Measurements from ENCODE around the gene HNF1A. TPM values are rescaled to one million over a fixed set of nuclear protein-coding genes. Genes with fewer than 3 reads are reported as not detected.

HNF1A gene
- total and polyA plus RNA-seq, 9 of the 15 experiments (the other 6 are each of a cell fraction or from before 2014, with no cell fraction given), result not detected

GRCh38 chr12:120950807-120951206 lies 27.5 kb upstream of the HNF1A start (continued):
- no peak for TF ChIP-seq MEF2A (IDR thresholded peaks at IDR 0.05; ENCODE audit: control insufficient read depth, low read depth, low read length)
- no peak for TF ChIP-seq TCF7 (IDR thresholded peaks at IDR 0.05; ENCODE audit: borderline replicate concordance)

GRCh38 chr12:120955232-120955631 lies 23.1 kb upstream of the HNF1A start:
- in situ Hi-C loops (cut with MboI), result no loop called here
- FAIRE-seq (no peak), ATAC-seq (peak; percentile 67), DNase-seq (ENCODE audit: extremely low read depth in 1 of 4, low spot score in 3 of 4) (peak in 1 of 4 experiments; percentile 11)
- Histone ChIP-seq H3K79me2 (ENCODE audit: control insufficient read depth, insufficient read depth, low read length) (no peaks in the 10 kb centered on the region), H3K9me3 (replicated peaks; ENCODE audit: control insufficient read depth, insufficient read depth, low read depth, low read length) (no peaks in the 10 kb centered on the region), H3K4me2 (ENCODE audit: insufficient read depth, low read length) (no peak overlapping the region), H3K27ac (ENCODE audit: extremely low read depth, low read depth, low read length) (no peak overlapping the region), H4K20me1 (replicated peaks; ENCODE audit: control insufficient read depth, insufficient read depth, low read length) (no peaks in the 10 kb centered on the region), H2AFZ (ENCODE audit: low read depth, low read length) (no peak overlapping the region), H3K4me1 (replicated peaks in 1 of 2; ENCODE audit: control insufficient read depth in 2 of 2, insufficient read depth in 2 of 2, low read length in 2 of 2) (peaks cover 11 to 14% of the 10 kb centered on the region in 2 experiments; a peak in 4 of 5 replicates), H3K36me3 (ENCODE audit: control insufficient read depth, insufficient read depth, low read length) (no peaks in the 10 kb centered on the region), H3K4me3 (no peak overlapping the region), H3K9ac (ENCODE audit: insufficient read depth in 1 of 2, low read depth in 2 of 2, low read length in 2 of 2) (no peak overlapping the region), H3K27me3 (ENCODE audit: control insufficient read depth in 2 of 2, insufficient read depth in 2 of 2, low read length in 2 of 2) (no peaks in the 10 kb centered on the region), H3K9me1 (ENCODE audit: control insufficient read depth, insufficient read depth, low read length) (no peaks in the 10 kb centered on the region)
- 14% methylated on average over 4 of the region's 4 CpGs for WGBS (ENCODE audit: insufficient coverage, low coverage, missing lambda C conversion rate)
- POLR2A ChIA-PET, result interaction anchor here (0.6 to 1.3 kb wide), 2 partner anchors 14 to 263 kb away, joined by 3 to 4 read pairs; no protein-coding TSS in a partner anchor
- intact Hi-C loops (cut with micrococcal nuclease), result no loop called here
- CTCF ChIA-PET (ENCODE audit: low intra/inter-chr PET ratio), result no interaction called here
- no TSS peak for BruUV-seq (replicated peaks)
- no peak for TF ChIP-seq TGIF2 (CRISPR knock-in tag; IDR thresholded peaks at IDR 0.05)
- TF ChIP-seq NR0B1 (IDR thresholded peaks at IDR 0.05; ENCODE audit: partially characterized antibody), result no peak
- no peak for TF ChIP-seq NELFE (IDR thresholded peaks at IDR 0.05; ENCODE audit: insufficient read depth, insufficient read length)
- no peak for TF ChIP-seq ARID3A (IDR thresholded peaks at IDR 0.05; ENCODE audit: borderline replicate concordance, low read depth, low read length)
- TF ChIP-seq ZNF146 (CRISPR knock-in tag; IDR thresholded peaks at IDR 0.05; ENCODE audit: unreplicated experiment), result no peak
- no peak for TF ChIP-seq CREM (IDR thresholded peaks at IDR 0.05; ENCODE audit: low read depth)
- no peak for TF ChIP-seq KLF10 (CRISPR knock-in tag; IDR thresholded peaks at IDR 0.05)
- TF ChIP-seq ZNF217 (CRISPR knock-in tag; IDR thresholded peaks at IDR 0.05), result no peak
- TF ChIP-seq ELK1 (CRISPR knock-in tag; IDR thresholded peaks at IDR 0.05), result no peak
- TF ChIP-seq ZNF518B (CRISPR knock-in tag; IDR thresholded peaks at IDR 0.05), result no peak
- TF ChIP-seq FIP1L1 (IDR thresholded peaks at IDR 0.05; ENCODE audit: low read depth, low read length, poor library complexity, severe bottlenecking), result no peak
- no peak for TF ChIP-seq DIDO1 (tag; IDR thresholded peaks at IDR 0.05; ENCODE audit: low read depth)

Data from K562 (cell line).